ENCODE data around the gene ATAT1. TPM values are rescaled to one million over a fixed set of nuclear protein-coding genes. Genes with fewer than 3 reads are reported as not detected.

Gene ATAT1
- total RNA-seq, 2 experiments from 2014 or later = 4.1 to 5.2 TPM

DNA sequence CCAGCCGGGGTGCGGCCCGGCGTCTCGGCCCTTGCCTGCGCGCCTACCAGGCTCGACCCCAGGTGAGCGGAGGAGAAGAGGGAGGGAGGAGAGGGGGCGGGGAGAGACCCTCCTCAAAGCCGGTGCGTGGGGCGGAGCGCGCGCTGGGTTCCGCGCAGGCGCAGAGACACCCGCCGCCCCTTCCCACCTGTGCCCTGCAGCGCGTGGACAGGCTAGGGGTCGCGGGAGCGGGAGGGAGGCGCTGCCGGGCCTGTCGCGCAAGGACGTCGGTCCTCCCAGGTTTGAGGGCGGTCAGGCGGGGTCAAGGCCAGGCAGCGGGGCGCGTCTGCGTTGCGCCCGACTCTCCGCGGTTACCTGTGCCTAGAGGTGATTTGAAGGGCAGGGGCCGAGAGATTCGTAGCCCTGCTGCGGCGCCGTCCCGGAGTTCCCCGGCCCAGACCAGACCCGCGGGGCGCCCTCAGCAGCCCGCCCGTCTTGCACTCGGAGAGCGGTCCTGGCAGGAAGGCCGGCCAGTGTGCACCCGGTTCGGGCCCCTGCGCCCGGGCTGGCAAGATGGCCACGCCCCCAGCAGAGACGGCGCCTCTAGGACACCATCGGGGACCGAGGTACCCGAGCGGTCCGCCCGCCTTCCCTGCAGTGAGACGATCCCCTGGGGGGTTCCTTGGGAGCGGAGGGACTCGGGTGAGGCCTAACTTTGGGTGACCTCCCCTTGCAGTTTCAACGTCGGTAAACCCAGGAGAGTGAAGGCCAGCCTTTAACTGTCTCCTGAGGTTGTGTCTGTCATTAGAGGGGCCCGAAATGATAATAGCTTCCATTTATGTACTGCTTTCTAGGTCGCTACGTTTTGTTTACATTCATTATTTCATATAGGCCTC, 20.8 kb downstream of the ATAT1 start:
- peaks cover 57% of the 10 kb centered on the region for H3K36me3 Mint-ChIP-seq (ENCODE audit: low read depth)
- H3K9me3 Mint-ChIP-seq = no peaks in the 10 kb centered on the region
- Histone ChIP-seq H3K27me3 (ENCODE audit: control insufficient read depth in 1 of 2, insufficient read depth in 2 of 2, low read length in 2 of 2) (no peaks in the 10 kb centered on the region), H3K4me1 (ENCODE audit: insufficient read depth, low read length) (peaks cover 23% of the 10 kb centered on the region), H3K27ac (ENCODE audit: low read depth in 1 of 2, low read length in 2 of 2) (peak overlapping the region; percentile 86 to 91), H3K9me3 (ENCODE audit: control insufficient read depth in 1 of 2, insufficient read depth in 1 of 2, low read length in 2 of 2) (no peaks in the 10 kb centered on the region), H3K36me3 (ENCODE audit: insufficient read depth, low read length) (peaks cover 30% of the 10 kb centered on the region), H3K4me3 (ENCODE audit: low read length) (peak overlapping the region; percentile 85)
- H3K27ac Mint-ChIP-seq = peak overlapping the region; percentile 89
- ChIA-PET CTCF (interaction anchor here (0.6 to 1.5 kb wide), 5 partner anchors 21 to 83 kb away, joined by 3 to 8 read pairs (median 3); partner anchors contain the start of gene DHX16), POLR2A (interaction anchor here (0.6 to 1.7 kb wide), 8 partner anchors 25 to 106 kb away, joined by 3 to 10 read pairs (median 4); partner anchors contain the start of genes MRPS18B and PPP1R10)
- DNase-seq = peak; percentile 33 to 86 (median 70)
- TF ChIP-seq, protein P1, sequence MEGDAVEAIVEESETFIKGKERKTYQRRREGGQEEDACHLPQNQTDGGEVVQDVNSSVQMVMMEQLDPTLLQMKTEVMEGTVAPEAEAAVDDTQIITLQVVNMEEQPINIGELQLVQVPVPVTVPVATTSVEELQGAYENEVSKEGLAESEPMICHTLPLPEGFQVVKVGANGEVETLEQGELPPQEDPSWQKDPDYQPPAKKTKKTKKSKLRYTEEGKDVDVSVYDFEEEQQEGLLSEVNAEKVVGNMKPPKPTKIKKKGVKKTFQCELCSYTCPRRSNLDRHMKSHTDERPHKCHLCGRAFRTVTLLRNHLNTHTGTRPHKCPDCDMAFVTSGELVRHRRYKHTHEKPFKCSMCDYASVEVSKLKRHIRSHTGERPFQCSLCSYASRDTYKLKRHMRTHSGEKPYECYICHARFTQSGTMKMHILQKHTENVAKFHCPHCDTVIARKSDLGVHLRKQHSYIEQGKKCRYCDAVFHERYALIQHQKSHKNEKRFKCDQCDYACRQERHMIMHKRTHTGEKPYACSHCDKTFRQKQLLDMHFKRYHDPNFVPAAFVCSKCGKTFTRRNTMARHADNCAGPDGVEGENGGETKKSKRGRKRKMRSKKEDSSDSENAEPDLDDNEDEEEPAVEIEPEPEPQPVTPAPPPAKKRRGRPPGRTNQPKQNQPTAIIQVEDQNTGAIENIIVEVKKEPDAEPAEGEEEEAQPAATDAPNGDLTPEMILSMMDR (IDR thresholded peaks at IDR 0.05) = no peak
- intact Hi-C loops (cut with DNase I, micrococcal nuclease) = loop anchor here in 1 of 2 experiments (1.0 to 2.0 kb wide), 2 partner anchors 20 to 25 kb away; partner anchors contain the start of gene DHX16
- H3K4me1 Mint-ChIP-seq (ENCODE audit: low read depth) = peaks cover 23% of the 10 kb centered on the region
- peak overlapping the region; percentile 93 for H3K4me3 Mint-ChIP-seq
- no peaks in the 10 kb centered on the region for H3K27me3 Mint-ChIP-seq
- ATAC-seq (ENCODE audit: poor library complexity) = peak; percentile 65

DNA sequence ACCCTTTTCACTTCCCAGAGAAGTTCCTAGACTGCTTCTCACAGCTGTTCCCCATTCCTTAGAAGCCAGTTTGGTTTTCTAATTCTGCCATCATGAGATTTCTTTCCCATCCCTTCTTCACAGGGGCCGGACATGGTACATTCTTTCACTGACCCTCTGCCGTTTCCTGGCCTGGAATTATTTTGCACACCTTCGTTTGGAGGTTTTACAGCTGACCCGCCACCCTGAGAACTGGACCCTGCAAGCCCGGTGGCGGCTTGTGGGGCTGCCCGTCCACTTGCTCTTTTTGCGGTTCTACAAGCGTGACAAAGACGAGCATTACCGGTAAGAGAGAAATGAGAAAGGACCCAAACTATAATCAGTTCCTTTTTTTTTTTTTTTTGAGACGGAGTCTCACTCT, 24.5 kb downstream of the ATAT1 start:
- no peak overlapping the region for H3K27ac ChIP-seq (ENCODE audit: low read depth in 1 of 2, low read length in 2 of 2)
- H3K36me3 ChIP-seq (ENCODE audit: insufficient read depth, low read length) = peaks cover 53% of the 10 kb centered on the region
- ChIA-PET CTCF (interaction anchor here (0.7 to 2.3 kb wide), 4 partner anchors 25 to 84 kb away, joined by 3 to 9 read pairs (median 4); no protein-coding TSS in a partner anchor), POLR2A (interaction anchor here (0.9 to 1.6 kb wide), 2 partner anchors 34 to 36 kb away, joined by 3 to 7 read pairs; partner anchors contain the start of genes MRPS18B and PPP1R10)
- Mint-ChIP-seq H3K36me3 (ENCODE audit: low read depth) (peaks cover 70% of the 10 kb centered on the region), H3K9me3 (no peaks in the 10 kb centered on the region), H3K4me3 (peak overlapping the region; percentile 67), H3K4me1 (ENCODE audit: low read depth) (peaks cover 15% of the 10 kb centered on the region), H3K27ac (peak overlapping the region; percentile 44), H3K27me3 (no peaks in the 10 kb centered on the region)
- no peaks in the 10 kb centered on the region for H3K9me3 ChIP-seq (ENCODE audit: control insufficient read depth in 1 of 2, insufficient read depth in 1 of 2, low read length in 2 of 2)
- H3K4me1 ChIP-seq (ENCODE audit: insufficient read depth, low read length) = peaks cover 21% of the 10 kb centered on the region
- DNase-seq (no peak), ATAC-seq (ENCODE audit: poor library complexity) (no peak)
- no peaks in the 10 kb centered on the region for H3K27me3 ChIP-seq (ENCODE audit: control insufficient read depth in 1 of 2, insufficient read depth in 2 of 2, low read length in 2 of 2)
- H3K4me3 ChIP-seq (ENCODE audit: low read length) = no peak overlapping the region
- intact Hi-C loops (cut with DNase I, micrococcal nuclease) = no loop called here
- TF ChIP-seq, protein P1 (IDR thresholded peaks at IDR 0.05) = no peak

DNA sequence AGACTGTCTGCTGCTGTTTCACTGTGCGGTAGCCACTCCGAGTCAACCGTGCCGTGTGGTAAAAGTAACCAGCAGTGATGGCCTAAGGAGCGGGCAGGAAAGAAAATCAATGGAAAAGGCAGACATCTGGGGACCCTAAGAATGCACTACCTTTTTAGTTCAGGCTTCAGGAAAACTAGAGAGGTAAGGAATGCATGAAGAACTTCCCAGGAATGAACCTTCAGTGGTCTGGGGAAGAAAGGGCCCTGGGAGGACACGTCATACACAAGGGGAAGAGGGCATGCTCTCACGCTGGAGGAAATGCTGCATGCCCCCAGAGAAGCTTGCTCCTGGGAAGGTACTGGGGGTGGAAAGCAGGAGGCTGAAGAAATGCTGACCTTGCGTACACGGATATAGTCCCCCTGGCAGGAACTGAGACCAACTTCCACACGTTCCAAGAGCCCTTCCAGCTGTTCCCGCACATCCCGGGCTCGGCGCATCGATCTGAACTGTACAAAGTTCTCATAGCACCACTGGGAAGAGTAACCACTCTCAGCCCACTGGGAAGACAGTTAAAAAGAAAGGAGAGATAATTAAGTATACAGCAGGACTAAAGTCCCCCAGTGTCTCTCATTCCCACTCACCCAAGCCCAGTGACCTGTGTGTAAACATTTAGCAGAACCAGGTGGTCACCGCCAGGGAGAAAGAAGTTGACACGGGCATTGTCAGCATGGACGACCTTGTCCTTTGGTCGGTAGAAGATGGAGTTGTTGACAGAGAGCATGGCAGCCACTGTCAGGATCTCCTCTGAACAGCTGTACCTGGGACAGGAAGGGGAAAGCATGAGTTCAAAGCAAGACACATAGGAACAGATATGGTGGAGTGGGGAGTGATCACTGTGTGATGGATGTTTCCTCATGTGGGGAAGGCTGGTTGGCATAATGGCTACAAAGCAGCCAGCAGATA, 28.4 kb downstream of the ATAT1 start:
- H3K9me3 ChIP-seq (ENCODE audit: control insufficient read depth in 1 of 2, insufficient read depth in 1 of 2, low read length in 2 of 2) = no peaks in the 10 kb centered on the region
- CTCF ChIA-PET = no interaction called here
- H3K9me3 Mint-ChIP-seq = no peaks in the 10 kb centered on the region
- H3K36me3 Mint-ChIP-seq (ENCODE audit: low read depth) = peaks cover 91% of the 10 kb centered on the region
- H3K27ac Mint-ChIP-seq = no peak overlapping the region
- no peaks in the 10 kb centered on the region for H3K4me1 ChIP-seq (ENCODE audit: insufficient read depth, low read length)
- H3K36me3 ChIP-seq (ENCODE audit: insufficient read depth, low read length) = peaks cover 84% of the 10 kb centered on the region
- TF ChIP-seq, protein P1 (IDR thresholded peaks at IDR 0.05) = no peak
- ATAC-seq (ENCODE audit: poor library complexity) (no peak), DNase-seq (no peak)
- H3K27me3 Mint-ChIP-seq = no peaks in the 10 kb centered on the region
- no peak overlapping the region for H3K4me3 Mint-ChIP-seq
- POLR2A ChIA-PET = interaction anchor here (0.5 kb wide), 1 partner anchor 56 kb away, joined by 3 read pairs; no protein-coding TSS in a partner anchor
- no peaks in the 10 kb centered on the region for H3K4me1 Mint-ChIP-seq (ENCODE audit: low read depth)
- no peak overlapping the region for H3K4me3 ChIP-seq (ENCODE audit: low read length)
- no peaks in the 10 kb centered on the region for H3K27me3 ChIP-seq (ENCODE audit: control insufficient read depth in 1 of 2, insufficient read depth in 2 of 2, low read length in 2 of 2)
- intact Hi-C loops (cut with DNase I, micrococcal nuclease) = no loop called here
- no peak overlapping the region for H3K27ac ChIP-seq (ENCODE audit: low read depth in 1 of 2, low read length in 2 of 2)

Measured in CD4-positive, alpha-beta T cell (primary cell).